OCI-LY3 (cell line): ENCODE data around the gene VDAC1.

Source experiments
- H2AFZ ChIP-seq: fragments of 200-600, 300-600 bp; shearing (Covaris generic); 2 replicates; pipeline ENCODE4 v1.6.0; 2014; ENCODE audit warnings: antibody characterized with exemption, low read depth, low read length
- H3K27ac ChIP-seq: fragments of 200-600, 300-600 bp; sonication (generic); 2 replicates; pipeline ENCODE4 v1.5.1; 2014; ENCODE audit warnings: mild to moderate bottlenecking, low read length, moderate library complexity, mixed read lengths
- H3K27me3 ChIP-seq: fragments of 200-600, 300-600 bp; sonication (generic); 2 replicates; pipeline ENCODE4 v1.6.1; 2014; ENCODE audit warnings: low read depth, low read length, mixed read lengths
- H3K36me3 ChIP-seq: fragments of 200-600, 300-600 bp; sonication (generic); replicated peaks from 2 replicates; pipeline ENCODE3; 2014; ENCODE audit warnings: low read depth, low read length, mixed read lengths
- H3K4me1 ChIP-seq: fragments of 300-600, 200-600 bp; sonication (generic); 2 replicates; pipeline ENCODE4 v1.6.1; 2014; ENCODE audit warnings: low read length, mixed read lengths
- H3K4me2 ChIP-seq: fragments of 200-600, 300-600 bp; sonication (generic); 2 replicates; pipeline ENCODE4 v1.6.1; 2014; ENCODE audit warnings: low read length, mixed read lengths
- H3K4me3 ChIP-seq: fragments of 300-600, 200-600 bp; sonication (generic); 2 replicates; pipeline ENCODE4 v1.5.1; 2014; ENCODE audit warnings: antibody characterized with exemption, mild to moderate bottlenecking, low read length, moderate library complexity
- H3K79me2 ChIP-seq: fragments of 300-600, 200-600 bp; shearing (Covaris generic); 2 replicates; pipeline ENCODE4 v1.6.1; 2014; ENCODE audit warnings: mild to moderate bottlenecking, low read length, mixed read lengths
- H3K9ac ChIP-seq: fragments of 300-600, 200-600 bp; shearing (Covaris generic); 2 replicates; pipeline ENCODE4 v1.6.0; 2014; ENCODE audit warnings: mild to moderate bottlenecking, low read length, moderate library complexity
- H3K9me3 ChIP-seq: fragments of 200-600, 300-600 bp; shearing (Covaris generic); 2 replicates; pipeline ENCODE4 v1.6.1; 2014; ENCODE audit warnings: low read length, mixed read lengths; ENCODE audit not compliant: insufficient read depth
- H4K20me1 ChIP-seq: fragments of 200-600, 300-600 bp; sonication (generic); 2 replicates; pipeline ENCODE4 v1.6.1; 2016; ENCODE audit warnings: low read length, mixed read lengths; ENCODE audit not compliant: insufficient read depth
- CTCF ChIP-seq: fragments of 200-600, 300-600 bp; sonication (generic); IDR thresholded peaks from 2 replicates; pipeline ENCODE4 v1.5.1; 2014; ENCODE audit warnings: antibody characterized with exemption, low read length, low read depth
- EZH2phosphoT487 ChIP-seq: fragments of 200-600 bp; shearing (Covaris generic); IDR thresholded peaks from 2 replicates; pipeline ENCODE4 v1.6.1; 2018; ENCODE audit warnings: antibody characterized with exemption, mixed run types, low read depth

The VDAC1 gene, protein sequence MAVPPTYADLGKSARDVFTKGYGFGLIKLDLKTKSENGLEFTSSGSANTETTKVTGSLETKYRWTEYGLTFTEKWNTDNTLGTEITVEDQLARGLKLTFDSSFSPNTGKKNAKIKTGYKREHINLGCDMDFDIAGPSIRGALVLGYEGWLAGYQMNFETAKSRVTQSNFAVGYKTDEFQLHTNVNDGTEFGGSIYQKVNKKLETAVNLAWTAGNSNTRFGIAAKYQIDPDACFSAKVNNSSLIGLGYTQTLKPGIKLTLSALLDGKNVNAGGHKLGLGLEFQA

GRCh38 chr5:134004626-134005416, at the start of gene VDAC1:
Gene VDAC1 (minus strand): TSS chr5:134004975. CDS start chr5:133993012, 11,963 bp downstream.
- Histone ChIP-seq H3K9me3 (no peaks in the 10 kb centered on the region), H4K20me1 (peaks cover 33% of the 10 kb centered on the region), H3K4me3 (peak within 1 kb of the TSS; percentile 96), H3K4me2 (peak within 1 kb of the TSS; percentile 100), H2AFZ (peak within 1 kb of the TSS; percentile 68; the same call in 1 of the 2 replicates), H3K27ac (peak within 1 kb of the TSS; percentile 73), H3K36me3 (peaks cover 24% of the 10 kb centered on the region), H3K4me1 (peaks cover 21% of the 10 kb centered on the region), H3K27me3 (no peaks in the 10 kb centered on the region), H3K9ac (peak within 1 kb of the TSS; percentile 96), H3K79me2 (peaks cover 63% of the 10 kb centered on the region)
- no peak for TF ChIP-seq EZH2phosphoT487
- no peak for TF ChIP-seq CTCF

DNA sequence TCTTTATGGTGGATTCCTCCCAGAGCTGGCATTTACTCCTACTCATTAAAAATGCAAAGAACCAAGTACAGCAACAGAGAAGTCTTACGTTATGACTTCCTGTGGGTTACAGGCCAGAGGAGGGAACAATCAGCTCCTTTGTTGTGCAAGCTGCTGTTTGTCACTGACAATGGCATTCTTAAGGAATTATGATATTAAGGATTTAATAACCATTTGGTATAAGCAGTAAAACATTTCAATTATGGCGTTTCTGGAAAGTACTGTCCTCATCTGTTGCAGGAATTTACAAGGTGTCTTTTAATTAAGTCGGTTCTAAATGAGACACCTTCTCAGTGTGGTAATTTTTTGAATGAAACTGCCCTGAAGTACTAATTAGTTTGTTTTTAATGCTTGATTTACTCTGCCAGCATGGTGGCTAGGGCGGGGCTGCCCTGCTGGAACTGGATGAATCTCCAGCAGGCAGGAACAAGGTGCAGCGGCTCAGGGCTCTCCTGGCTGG, 49.1 kb upstream of the VDAC1 start:
- Histone ChIP-seq H3K27me3 (no peaks in the 10 kb centered on the region), H4K20me1 (no peaks in the 10 kb centered on the region), H3K27ac (no peak overlapping the region), H3K9ac (no peak overlapping the region), H2AFZ (no peak overlapping the region), H3K4me1 (peaks cover 4% of the 10 kb centered on the region; the same call in 1 of the 2 replicates), H3K9me3 (no peaks in the 10 kb centered on the region), H3K36me3 (no peaks in the 10 kb centered on the region), H3K79me2 (no peaks in the 10 kb centered on the region), H3K4me2 (no peak overlapping the region), H3K4me3 (no peak overlapping the region)
- TF ChIP-seq EZH2phosphoT487 = no peak
- TF ChIP-seq CTCF = no peak

- no peak overlapping the region for H2AFZ ChIP-seq
- H3K9me3 ChIP-seq = no peaks in the 10 kb centered on the region
- H3K4me3 ChIP-seq = no peak overlapping the region
- peaks cover 4% of the 10 kb centered on the region; the same call in 1 of the 2 replicates for H3K4me1 ChIP-seq
- no peaks in the 10 kb centered on the region for H3K36me3 ChIP-seq
- no peak overlapping the region for H3K9ac ChIP-seq
- H3K27ac ChIP-seq = no peak overlapping the region
- H3K4me2 ChIP-seq = no peak overlapping the region
- TF ChIP-seq EZH2phosphoT487 (no peak), CTCF (no peak)
- no peaks in the 10 kb centered on the region for H3K79me2 ChIP-seq
- no peaks in the 10 kb centered on the region for H4K20me1 ChIP-seq
- no peaks in the 10 kb centered on the region for H3K27me3 ChIP-seq
Measured at GRCh38 chr5:134053314-134053839, 48.6 kb upstream of the VDAC1 start.

- Histone ChIP-seq H3K9me3 (no peaks in the 10 kb centered on the region), H3K27ac (no peak overlapping the region), H3K4me2 (no peak overlapping the region), H3K79me2 (no peaks in the 10 kb centered on the region), H3K27me3 (no peaks in the 10 kb centered on the region), H3K4me3 (no peak overlapping the region), H2AFZ (no peak overlapping the region), H4K20me1 (no peaks in the 10 kb centered on the region), H3K36me3 (no peaks in the 10 kb centered on the region), H3K4me1 (peaks cover 4% of the 10 kb centered on the region; the same call in 1 of the 2 replicates), H3K9ac (no peak overlapping the region)
- TF ChIP-seq EZH2phosphoT487 = no peak
- no peak for TF ChIP-seq CTCF
Measured at GRCh38 chr5:134051305-134051704, 46.5 kb upstream of the VDAC1 start.
